K562 (cell line): ENCODE results near the gene C10orf95. TPM values are rescaled to one million over a fixed set of nuclear protein-coding genes. Genes with fewer than 3 reads are reported as not detected.

ENCODE experiments used
- ATF7 ChIP-seq: fragments of 450-650 bp; IDR thresholded peaks from 2 replicates; pipeline ENCODE4 v1.7.1; 2014; ENCODE audit warnings: mild to moderate bottlenecking, moderate library complexity
- CSDE1 ChIP-seq, 2 experiments: fragments of 450-650 bp; IDR thresholded peaks; 2 replicates each; pipeline ENCODE4 v1.6.1; 2016; ENCODE audit warnings: mild to moderate bottlenecking in 1 of 2
- HDAC2 ChIP-seq: fragments of 450-650 bp; IDR thresholded peaks from 2 replicates; pipeline ENCODE4 v1.6.1; 2016; ENCODE audit warnings: mild to moderate bottlenecking
- KLF1 ChIP-seq: fragments of 450-650 bp; IDR thresholded peaks from 2 replicates; pipeline ENCODE4 v1.6.1; 2016; ENCODE audit warnings: missing genetic modification characterization, missing compliant biosample characterization
- NRF1 ChIP-seq, 2 experiments: fragments of 450-650 bp; IDR thresholded peaks in 1 of 2; conservative IDR thresholded peaks in 1 of 2; 2 replicates each; pipeline ENCODE4 v1.6.1; 2014; ENCODE audit warnings: mild to moderate bottlenecking in 2 of 2
- SMARCC2 ChIP-seq: fragments of 450-650 bp; IDR thresholded peaks from 2 replicates; pipeline ENCODE4 v1.6.1; 2017; ENCODE audit warnings: antibody characterized with exemption, moderate library complexity, mild to moderate bottlenecking, low read depth
- SP1 ChIP-seq: sonication (generic); formaldehyde crosslinking; IDR thresholded peaks from 2 replicates; pipeline ENCODE4 v1.8.1; 2022; ENCODE audit warnings: mild to moderate bottlenecking, missing genetic modification reagents
- TCF3 ChIP-seq: sonication (generic); formaldehyde crosslinking; IDR thresholded peaks from 2 replicates; pipeline ENCODE4 v1.4.0; 2020; ENCODE audit warnings: mild to moderate bottlenecking, missing genetic modification reagents
- ZNF3 ChIP-seq: fragments of 250-450 bp; sonication (Bioruptor Pico); IDR thresholded peaks from 2 replicates; pipeline ENCODE4 v1.5.0; 2021; ENCODE audit warnings: mild to moderate bottlenecking, moderate library complexity
- ZNF316 ChIP-seq: fragments of 450-650 bp; IDR thresholded peaks from 2 replicates; pipeline ENCODE4 v1.6.1; 2016
- ZNF586 ChIP-seq: fragments of 450-650 bp; formaldehyde crosslinking; conservative IDR thresholded peaks from 2 replicates; pipeline ENCODE4 v1.4.0; 2020; ENCODE audit warnings: mild to moderate bottlenecking, moderate library complexity
- ZNF766 ChIP-seq: fragments of 200-800 bp; sonication (Bioruptor generic); conservative IDR thresholded peaks from 2 replicates; pipeline ENCODE4 v1.6.1; 2016; ENCODE audit warnings: missing genetic modification characterization, missing compliant biosample characterization
- polyA plus RNA-seq, 8 experiments: library from polyadenylated mRNA; depleted of rRNA in 4 of 8; stranded (reverse) in 5 of 8; unstranded in 3 of 8; fragments of >200 nt; fragmentation: Nextera tagmentation in 2 of 8; fragmentation: Illumina TruSeq in 1 of 8; extraction: Ambion mirVana in 2 of 8; extraction: Trizol in 1 of 8; gene quantifications; 2 replicates each; pipeline versions ENCODE4 v1.2.1 to v1.2.3, GENCODE V29; 2011 to 2014; ENCODE audit warnings: inconsistent platforms in 1 of 8, missing spikeins in 1 of 8
- total RNA-seq, 7 experiments: library from RNA; depleted of rRNA in 6 of 7; stranded (reverse); fragments of >200 nt in 6 of 7; fragmentation: Illumina TruSeq in 2 of 7; extraction: Trizol in 2 of 7; gene quantifications; 2 replicates each; pipeline versions ENCODE4 v1.2.1 to v1.2.3, GENCODE V29; 2011 to 2021; ENCODE audit warnings: low replicate concordance in 1 of 7
- TF ChIP-seq, protein P1 (sequence below): fragments of 200-800 bp; sonication (Bioruptor generic); IDR thresholded peaks from 2 replicates; pipeline ENCODE4 v1.6.1; 2017; ENCODE audit warnings: missing genetic modification characterization, missing compliant biosample characterization
- TF ChIP-seq, protein P2 (sequence below): fragments of 150-350 bp; conservative IDR thresholded peaks from 2 replicates; pipeline ENCODE4 v1.6.1; 2014; ENCODE audit warnings: low read length
- TF ChIP-seq, protein P3 (sequence below), 2 experiments: fragments of 450-650 bp; IDR thresholded peaks; 2 replicates each; pipeline ENCODE4 v1.6.1; 2016; ENCODE audit warnings: mild to moderate bottlenecking in 2 of 2, borderline replicate concordance in 1 of 2, low read depth in 1 of 2, moderate library complexity in 1 of 2

C10orf95 gene
- total and polyA plus RNA-seq, 9 of the 15 experiments (the other 6 are each of a cell fraction or from before 2014, with no cell fraction given): 0.03 to 0.41 (median 0.17) TPM; not detected in 1

DNA sequence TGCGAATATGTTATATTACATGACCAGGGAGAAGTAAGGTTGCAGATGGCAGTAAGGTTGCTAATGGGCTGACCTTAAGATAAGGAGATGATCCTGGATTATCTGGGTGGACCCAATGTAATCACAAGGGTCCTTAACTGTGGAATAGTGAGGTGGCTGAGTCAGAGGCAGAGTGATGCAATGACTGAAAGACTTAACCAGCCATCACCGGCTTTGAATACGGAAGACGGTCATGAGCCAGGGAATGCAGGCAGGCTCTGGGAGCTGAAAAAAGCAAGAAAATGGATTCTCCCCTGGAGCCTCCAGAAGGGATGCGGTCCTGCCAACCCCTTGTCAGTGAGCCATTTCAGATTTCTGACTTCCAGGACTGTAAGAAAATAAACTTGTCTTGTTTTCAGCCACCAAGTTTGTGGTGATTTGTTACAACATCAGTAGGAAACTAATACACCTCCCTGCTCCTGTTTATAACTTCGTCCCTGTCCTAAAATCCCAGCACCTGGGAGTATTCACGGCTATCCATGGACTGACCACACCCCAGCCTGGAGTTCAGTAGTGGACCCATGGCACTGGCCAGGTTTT lies 4.6 kb upstream of the C10orf95 start (continued):
- TF ChIP-seq, protein P1, sequence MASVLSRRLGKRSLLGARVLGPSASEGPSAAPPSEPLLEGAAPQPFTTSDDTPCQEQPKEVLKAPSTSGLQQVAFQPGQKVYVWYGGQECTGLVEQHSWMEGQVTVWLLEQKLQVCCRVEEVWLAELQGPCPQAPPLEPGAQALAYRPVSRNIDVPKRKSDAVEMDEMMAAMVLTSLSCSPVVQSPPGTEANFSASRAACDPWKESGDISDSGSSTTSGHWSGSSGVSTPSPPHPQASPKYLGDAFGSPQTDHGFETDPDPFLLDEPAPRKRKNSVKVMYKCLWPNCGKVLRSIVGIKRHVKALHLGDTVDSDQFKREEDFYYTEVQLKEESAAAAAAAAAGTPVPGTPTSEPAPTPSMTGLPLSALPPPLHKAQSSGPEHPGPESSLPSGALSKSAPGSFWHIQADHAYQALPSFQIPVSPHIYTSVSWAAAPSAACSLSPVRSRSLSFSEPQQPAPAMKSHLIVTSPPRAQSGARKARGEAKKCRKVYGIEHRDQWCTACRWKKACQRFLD (CRISPR knock-in tag): peak; percentile 84
- TF ChIP-seq ZNF766 (peak; percentile 76), SMARCC2 (peak; percentile 63; the same call in 1 of the 2 replicates), SP1 (CRISPR knock-in tag) (no peak), HDAC2 (peak; percentile 82), CSDE1 (IDR thresholded peaks at IDR 0.05) (no peak), ATF7 (peak; percentile 91), ZNF586 (CRISPR knock-in tag) (no peak), ZNF3 (CRISPR knock-in tag) (no peak), TCF3 (CRISPR knock-in tag) (peak; percentile 63; the same call in 1 of the 2 replicates), KLF1 (tag) (no peak), ZNF316 (no peak), NRF1 (conservative IDR thresholded peaks at IDR 0.05 in 1 of 2, IDR thresholded peaks at IDR 0.05 in 1 of 2) (0 out of 4 replicates have a peak, but pooled peaks of 1 of the 2 experiments have one; percentile 15)
- TF ChIP-seq, protein P2, sequence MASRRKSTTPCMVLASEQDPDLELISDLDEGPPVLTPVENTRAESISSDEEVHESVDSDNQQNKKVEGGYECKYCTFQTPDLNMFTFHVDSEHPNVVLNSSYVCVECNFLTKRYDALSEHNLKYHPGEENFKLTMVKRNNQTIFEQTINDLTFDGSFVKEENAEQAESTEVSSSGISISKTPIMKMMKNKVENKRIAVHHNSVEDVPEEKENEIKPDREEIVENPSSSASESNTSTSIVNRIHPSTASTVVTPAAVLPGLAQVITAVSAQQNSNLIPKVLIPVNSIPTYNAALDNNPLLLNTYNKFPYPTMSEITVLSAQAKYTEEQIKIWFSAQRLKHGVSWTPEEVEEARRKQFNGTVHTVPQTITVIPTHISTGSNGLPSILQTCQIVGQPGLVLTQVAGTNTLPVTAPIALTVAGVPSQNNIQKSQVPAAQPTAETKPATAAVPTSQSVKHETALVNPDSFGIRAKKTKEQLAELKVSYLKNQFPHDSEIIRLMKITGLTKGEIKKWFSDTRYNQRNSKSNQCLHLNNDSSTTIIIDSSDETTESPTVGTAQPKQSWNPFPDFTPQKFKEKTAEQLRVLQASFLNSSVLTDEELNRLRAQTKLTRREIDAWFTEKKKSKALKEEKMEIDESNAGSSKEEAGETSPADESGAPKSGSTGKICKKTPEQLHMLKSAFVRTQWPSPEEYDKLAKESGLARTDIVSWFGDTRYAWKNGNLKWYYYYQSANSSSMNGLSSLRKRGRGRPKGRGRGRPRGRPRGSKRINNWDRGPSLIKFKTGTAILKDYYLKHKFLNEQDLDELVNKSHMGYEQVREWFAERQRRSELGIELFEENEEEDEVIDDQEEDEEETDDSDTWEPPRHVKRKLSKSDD: no peak
- TF ChIP-seq, protein P3, sequence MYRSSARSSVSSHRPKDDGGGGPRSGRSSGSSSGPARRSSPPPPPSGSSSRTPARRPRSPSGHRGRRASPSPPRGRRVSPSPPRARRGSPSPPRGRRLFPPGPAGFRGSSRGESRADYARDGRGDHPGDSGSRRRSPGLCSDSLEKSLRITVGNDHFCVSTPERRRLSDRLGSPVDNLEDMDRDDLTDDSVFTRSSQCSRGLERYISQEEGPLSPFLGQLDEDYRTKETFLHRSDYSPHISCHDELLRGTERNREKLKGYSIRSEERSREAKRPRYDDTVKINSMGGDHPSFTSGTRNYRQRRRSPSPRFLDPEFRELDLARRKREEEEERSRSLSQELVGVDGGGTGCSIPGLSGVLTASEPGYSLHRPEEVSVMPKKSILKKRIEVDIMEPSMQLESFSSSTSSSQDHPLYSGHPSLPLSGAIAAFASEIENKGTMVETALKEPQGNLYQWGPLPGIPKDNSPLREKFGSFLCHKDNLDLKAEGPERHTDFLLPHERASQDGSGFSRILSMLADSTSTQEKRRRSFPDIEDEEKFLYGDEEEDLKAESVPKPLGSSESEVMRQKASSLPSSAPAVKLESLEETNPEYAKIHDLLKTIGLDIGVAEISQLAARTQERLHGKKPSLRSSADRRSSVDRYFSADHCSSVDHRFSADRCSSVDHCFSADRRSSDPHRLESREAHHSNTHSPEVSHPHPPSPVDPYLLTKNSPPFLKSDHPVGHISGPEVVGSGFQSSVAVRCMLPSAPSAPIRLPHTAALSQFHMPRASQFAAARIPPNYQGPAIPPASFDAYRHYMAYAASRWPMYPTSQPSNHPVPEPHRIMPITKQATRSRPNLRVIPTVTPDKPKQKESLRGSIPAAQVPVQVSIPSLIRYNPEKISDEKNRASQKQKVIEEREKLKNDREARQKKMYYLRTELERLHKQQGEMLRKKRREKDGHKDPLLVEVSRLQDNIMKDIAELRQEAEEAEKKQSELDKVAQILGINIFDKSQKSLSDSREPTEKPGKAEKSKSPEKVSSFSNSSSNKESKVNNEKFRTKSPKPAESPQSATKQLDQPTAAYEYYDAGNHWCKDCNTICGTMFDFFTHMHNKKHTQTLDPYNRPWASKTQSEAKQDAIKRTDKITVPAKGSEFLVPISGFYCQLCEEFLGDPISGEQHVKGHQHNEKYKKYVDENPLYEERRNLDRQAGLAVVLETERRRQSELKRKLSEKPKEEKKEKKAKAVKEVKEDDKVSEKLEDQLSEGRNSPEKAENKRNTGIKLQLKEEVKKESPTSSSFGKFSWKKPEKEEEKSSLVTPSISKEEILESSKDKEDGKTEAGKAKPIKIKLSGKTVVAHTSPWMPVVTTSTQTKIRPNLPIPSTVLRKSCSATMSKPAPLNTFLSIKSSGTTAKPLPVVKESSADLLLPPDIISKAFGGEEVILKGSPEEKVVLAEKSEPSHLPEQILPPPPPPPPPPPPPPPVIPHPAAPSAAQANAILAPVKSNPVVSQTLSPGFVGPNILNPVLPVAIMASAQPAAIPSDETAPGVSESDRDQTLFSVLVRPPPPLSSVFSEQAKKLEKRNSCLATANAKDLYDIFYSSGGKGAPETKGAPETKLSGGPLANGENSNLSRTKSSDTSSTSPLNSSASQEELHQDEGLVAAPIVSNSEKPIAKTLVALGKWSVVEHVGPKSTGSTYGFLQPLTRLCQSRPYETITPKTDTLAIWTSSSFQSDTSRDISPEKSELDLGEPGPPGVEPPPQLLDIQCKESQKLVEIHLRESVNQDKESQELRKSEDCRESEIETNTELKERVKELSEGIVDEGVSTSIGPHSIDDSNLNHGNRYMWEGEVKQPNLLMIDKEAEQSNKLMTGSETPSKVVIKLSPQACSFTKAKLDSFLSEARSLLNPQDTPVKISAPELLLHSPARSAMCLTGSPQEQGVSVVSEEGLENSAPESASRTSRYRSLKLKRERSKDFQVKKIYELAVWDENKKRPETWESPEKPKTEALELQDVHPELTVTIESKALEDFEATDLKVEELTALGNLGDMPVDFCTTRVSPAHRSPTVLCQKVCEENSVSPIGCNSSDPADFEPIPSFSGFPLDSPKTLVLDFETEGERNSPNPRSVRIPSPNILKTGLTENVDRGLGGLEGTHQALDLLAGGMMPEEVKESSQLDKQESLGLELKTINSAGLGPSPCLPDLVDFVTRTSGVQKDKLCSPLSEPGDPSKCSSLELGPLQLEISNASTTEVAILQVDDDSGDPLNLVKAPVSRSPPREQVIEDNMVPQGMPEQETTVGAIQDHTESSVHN (IDR thresholded peaks at IDR 0.05; ENCODE audit: borderline replicate concordance in 1 of 2, low read depth in 1 of 2): peak in 1 of 2 experiments; percentile 65; a peak in 1 of 4 replicates
